ENCODE measurements around the gene MAD1L1.

MAD1L1 gene

DNA sequence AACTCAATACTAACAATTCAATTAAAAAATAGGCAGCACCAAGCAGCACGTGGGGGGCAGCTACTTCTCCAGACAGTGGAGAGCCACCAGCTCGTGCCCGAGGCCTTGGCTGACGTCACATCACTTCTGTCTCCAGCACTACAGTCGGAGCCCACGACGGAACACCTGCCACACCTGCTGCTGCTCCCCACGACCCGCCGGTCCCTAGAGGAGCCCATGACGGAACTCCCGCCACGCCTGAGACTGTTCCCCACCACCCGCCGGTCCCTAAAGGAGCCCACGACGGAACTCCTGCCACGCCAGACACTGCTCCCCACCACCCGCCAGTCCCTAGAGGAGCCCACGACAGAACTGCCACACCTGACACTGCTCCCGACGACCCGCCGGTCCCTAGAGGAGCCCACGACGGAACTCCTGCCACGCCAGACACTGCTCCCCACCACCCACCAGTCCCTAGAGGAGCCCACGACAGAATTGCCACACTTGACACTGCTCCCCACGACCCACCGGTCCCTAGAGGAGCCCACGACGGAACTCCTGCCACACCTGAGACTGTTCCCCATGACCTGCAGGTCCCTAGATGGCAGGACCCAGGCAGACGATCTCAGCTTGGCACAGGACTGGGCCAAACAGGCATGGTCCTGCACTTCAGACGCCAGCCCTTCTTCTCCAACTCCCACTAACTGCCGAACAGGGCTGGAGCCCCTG lies 304.7 kb downstream of the MAD1L1 start:
- no peak for DNase-seq (ENCODE audit: low read depth, low spot score)

DNA sequence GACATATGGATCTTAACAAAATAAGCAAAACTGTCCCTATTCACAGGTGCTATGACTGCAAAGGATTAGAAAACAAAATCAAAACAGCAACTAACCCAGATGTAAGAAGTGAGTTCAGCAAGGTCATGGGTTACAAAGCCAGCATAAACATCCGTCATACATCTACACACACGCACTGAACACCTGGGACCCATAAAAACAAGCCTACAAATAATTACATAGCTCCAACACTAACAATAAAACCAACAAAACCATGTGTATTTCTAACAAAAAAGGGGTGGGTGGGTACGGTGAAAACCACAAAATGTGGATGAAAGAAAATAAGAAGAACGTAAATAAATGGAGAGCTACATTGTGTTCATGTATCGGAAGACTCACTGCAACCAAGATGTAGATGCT lies 305.8 kb downstream of the MAD1L1 start:
- H3K4me3 ChIP-seq (ENCODE audit: low read length) = no peak overlapping the region
- peak; percentile 30 for DNase-seq (ENCODE audit: low read depth, low spot score)

More for the DNA sequence above, 304.7 kb downstream of the MAD1L1 start:
- H3K4me3 ChIP-seq (ENCODE audit: low read length) = no peak overlapping the region

DNA sequence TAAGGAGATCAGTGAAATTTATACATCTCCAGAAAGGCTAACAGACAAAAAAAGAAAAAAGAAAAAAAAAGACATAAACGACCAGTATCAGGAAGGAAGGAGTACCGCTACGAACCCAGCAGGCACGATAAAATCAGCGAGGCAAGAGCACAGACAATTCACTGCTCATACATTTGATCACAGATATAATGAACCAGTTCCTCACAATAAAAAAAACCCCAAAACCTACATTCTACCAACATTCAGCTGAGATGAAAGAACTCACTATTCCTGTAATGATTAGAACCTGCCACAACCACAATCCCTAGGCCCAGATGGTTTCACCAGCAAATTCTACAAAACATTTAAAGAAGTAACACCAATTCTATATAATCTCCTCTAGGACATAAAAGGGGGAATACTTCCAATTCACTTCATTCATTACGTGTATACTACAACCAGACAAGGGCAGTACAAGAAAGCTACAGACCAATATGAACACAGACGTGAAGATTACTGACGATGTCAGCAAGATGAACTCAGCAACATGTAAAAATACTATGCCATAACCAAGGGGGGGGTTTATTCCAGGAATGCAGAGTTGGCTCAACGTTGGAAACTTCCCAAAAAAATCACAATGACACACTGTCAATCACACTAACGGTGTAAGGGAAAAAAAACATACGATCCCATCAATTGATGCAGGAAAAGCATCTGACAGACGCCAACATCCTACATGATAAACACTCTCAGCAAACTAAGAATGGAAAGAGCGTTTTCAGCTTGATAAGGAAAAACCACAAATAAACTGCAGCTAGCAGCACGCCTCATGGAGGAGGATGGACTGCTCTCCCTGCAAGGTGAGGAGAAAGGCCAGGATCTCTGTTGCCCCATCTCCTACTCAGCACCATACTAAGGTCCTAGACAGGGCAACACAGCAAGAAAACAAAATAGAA lies 306.5 kb downstream of the MAD1L1 start:
- peak; percentile 92 for DNase-seq (ENCODE audit: low read depth, low spot score)
- H3K4me3 ChIP-seq (ENCODE audit: low read length) = no peak overlapping the region; the same call in 1 of the 2 replicates

DNA sequence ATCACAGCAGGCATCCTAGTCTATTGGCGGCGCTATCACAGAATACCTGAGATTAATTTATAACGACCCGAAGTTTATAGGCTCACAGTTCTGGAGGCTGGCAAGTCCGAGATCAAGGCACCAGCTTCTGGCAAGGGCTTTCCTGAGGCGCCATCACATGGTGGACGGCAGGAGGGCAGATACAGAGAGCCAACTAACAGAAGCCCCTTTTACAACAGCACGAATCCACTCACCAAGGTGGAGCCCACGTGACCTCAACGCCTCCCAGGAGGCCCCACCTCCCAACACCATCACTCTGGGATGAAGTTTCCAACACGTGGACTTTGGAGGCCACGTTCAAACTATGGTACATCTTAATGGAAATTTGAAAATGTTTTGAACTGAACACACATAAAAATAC lies 307.4 kb downstream of the MAD1L1 start:
- DNase-seq (ENCODE audit: low read depth, low spot score) = no peak
- H3K4me3 ChIP-seq (ENCODE audit: low read length) = no peak overlapping the region; the same call in 1 of the 2 replicates

DNA sequence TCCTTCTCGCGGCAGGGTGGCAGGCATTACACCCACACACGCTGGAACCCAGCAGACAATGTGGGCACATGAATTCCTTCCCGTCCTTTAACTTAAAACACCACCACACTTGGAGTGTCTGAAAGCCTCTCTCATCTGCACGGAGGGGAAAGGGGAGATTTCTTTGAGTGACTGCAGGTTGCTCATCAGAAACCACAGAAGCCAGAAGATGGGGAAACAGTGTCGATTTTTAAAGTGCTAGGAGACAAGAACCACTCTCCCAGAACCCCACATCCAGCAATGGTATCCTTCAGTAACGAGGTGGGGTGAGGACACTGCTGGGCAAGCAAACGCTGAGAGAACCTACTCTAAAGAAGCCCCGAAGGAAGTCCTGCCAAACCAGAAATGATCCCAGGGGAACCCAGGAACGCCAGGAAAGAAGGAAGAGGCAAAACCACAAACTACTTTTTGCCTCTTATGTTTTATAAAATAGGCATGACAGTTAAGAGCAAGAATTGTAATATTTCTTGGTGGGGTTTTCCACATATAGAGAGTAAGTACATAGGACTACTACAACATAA lies 308.4 kb downstream of the MAD1L1 start:
- no peak overlapping the region for H3K4me3 ChIP-seq (ENCODE audit: low read length)
- peak; percentile 51 for DNase-seq (ENCODE audit: low read depth, low spot score)

DNA sequence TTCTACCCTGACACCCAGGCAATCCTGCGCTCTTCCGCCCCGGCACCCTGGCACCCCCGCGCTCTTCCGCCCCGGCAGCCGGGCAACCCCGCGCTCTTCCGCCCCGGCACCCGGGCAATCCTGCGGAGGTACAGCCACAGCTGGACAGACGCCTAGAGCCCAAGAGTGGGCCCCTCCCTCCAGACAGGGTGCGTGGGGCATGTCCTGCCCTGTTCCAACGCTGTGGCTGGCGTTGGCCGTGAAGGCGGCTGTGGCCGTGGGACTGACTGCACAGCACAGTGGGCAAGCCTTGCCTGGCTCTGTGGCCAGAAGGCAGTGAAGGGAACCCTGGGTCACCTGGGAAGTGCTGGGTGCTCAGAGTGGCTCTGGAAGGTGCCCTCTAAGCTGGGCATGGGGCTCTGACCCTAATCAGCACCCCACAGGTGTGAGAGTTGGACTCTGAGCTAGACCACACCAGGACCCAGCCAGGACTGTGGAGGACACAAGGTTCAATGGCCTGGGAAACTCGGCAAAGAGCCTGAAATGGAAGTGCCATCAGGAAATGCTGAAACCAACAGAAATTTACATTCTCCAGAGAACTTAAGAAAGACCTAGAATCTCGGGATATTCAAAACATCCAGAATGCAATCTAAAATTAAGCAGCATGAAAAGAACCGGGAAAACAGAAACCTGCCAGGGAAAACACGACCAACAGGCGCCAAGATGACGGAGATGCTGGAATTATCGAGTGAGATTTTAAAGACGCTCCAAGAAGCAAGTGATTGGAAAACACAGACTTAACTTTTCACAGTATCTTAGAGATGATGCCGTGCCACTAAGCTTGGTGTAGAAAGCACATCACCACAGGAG lies 309.1 kb downstream of the MAD1L1 start:
- no peak overlapping the region for H3K4me3 ChIP-seq (ENCODE audit: low read length)
- no peak for DNase-seq (ENCODE audit: low read depth, low spot score)

DNA sequence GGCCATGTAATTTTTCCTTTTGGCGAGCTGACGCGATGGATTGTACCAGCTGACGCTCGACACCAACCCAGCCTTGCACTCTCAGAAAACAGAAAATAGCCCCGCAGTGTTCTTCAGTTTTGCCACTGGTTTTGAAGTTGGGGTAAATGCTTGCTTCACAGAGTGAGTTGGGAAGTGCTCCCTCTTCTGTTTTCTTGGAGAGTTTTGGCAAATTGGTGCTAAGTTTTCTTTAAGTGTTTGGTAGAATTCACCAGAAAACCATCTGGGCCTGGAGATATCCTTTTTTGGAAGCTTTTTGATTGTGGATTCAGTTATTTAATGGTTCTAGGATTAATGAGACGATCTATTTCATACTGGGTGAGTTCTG lies 309.9 kb downstream of the MAD1L1 start:
- DNase-seq (ENCODE audit: low read depth, low spot score) = no peak
- H3K4me3 ChIP-seq (ENCODE audit: low read length) = no peak overlapping the region

DNA sequence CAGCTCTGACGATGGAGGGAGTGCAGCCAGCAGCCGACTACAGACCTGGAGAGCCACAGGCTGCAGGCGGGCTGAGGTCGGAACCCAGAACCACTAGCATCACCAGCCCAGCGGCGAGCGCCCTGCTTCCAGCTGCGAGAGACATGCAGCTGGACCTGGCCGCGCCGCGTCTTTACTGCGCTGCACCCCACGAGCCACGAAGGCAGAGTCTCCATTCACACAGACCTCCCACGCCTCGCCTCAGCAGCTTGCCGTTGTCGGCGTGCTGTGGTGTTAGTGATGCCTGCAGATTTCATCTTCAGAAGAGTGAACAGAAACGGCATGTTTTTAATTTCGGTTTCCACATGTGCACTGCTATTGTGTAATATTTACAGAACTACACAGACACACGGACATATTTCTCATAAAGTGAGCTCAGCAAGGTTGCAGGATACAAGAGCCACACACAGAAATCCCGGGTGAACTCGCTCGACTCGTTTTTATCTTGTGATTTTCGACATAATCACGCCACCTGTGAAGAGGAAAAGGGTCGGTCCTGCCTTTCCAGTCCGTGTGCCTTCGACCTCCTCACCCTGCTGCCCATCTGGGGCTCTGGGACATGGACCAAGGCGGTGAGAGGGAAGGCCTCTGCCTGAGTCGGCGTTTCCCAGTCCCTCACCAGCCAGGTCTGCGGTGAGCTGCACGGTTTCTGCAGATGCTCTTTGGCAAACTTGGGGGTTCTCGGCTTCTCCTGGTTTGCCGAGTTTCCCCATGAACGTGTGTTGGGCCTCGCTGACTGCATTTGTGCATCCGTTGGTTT lies 310.5 kb downstream of the MAD1L1 start:
- no peak for DNase-seq (ENCODE audit: low read depth, low spot score)
- no peak overlapping the region for H3K4me3 ChIP-seq (ENCODE audit: low read length)

DNA sequence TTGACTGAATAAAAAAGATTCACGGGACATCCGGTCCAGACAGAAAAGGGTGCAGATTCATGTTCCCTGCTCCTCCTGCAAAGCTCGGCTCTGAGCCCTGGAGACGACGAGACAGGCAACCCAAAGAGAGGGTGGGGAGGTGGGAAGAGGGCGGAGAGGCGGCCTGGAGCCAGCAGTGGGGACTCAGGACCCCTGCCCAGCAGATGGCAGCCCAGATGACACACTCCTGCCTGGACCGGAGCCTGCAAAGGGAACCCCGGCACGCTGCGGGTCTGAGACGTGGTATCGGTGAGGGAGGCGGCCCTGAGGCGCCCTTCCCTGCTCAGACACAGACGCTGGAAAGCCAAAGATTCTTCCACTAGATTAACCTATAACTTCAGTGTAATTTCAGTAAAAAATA lies 311.9 kb downstream of the MAD1L1 start:
- no peak for DNase-seq (ENCODE audit: low read depth, low spot score)
- no peak overlapping the region for H3K4me3 ChIP-seq (ENCODE audit: low read length)

DNA sequence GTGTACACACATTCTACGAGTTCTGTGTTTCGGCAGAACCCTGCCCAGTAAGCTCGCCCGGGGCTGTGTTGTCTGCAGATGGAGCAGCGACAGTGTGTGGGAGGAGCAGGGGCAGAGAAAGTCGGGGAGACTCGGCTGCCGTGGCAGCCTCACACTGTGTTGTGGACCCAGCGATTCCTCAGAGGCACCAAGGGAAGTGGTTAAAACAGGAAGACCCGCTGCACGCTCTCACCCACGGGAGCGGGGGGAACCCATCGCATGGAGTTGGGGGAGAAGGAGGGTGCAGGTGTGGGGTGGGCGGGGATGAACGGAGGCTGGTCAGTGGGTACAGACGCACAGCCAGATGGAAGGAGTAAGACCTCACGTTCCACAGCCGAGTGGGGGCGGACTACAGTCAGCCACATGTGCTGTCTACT lies 312.5 kb downstream of the MAD1L1 start:
- H3K4me3 ChIP-seq (ENCODE audit: low read length) = peak overlapping the region; percentile 25
- peak; percentile 52 for DNase-seq (ENCODE audit: low read depth, low spot score)

DNA sequence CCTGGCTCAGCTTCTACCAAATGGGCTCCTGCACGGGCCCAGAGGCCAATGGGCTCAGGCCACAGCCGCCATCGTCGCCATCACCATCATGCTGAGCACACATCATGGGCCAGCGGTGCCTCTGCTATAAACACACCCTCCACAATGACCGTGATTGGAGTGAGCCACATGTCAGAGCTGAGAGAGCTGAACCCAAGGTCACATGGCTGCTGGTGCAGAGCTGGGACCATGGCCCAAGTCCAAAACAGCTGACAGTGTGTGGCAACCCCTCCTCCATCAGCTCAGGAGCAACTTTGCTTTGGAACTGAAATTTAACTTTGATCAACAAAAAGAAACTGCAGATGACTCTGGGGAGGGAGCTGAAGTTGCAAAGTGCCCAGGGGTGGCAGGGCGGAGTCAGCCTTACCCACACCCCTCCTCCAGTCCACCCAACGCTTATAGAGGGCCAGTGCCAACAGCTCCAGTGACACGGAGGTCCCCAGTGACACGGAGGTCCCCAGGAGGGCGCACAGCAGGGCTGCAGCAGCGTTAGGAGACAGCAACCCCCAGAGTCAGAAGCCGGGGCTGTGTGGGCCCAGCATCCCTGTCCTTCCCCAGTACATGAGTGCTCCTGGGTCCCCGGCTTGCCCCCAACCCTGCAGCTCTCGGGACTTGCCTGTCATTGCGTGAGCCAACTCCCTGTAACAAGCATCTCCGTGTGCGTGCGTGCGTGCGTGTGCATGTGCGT lies 313.0 kb downstream of the MAD1L1 start:
- DNase-seq (ENCODE audit: low read depth, low spot score) = no peak
- H3K4me3 ChIP-seq (ENCODE audit: low read length) = peak overlapping the region; percentile 25

DNA sequence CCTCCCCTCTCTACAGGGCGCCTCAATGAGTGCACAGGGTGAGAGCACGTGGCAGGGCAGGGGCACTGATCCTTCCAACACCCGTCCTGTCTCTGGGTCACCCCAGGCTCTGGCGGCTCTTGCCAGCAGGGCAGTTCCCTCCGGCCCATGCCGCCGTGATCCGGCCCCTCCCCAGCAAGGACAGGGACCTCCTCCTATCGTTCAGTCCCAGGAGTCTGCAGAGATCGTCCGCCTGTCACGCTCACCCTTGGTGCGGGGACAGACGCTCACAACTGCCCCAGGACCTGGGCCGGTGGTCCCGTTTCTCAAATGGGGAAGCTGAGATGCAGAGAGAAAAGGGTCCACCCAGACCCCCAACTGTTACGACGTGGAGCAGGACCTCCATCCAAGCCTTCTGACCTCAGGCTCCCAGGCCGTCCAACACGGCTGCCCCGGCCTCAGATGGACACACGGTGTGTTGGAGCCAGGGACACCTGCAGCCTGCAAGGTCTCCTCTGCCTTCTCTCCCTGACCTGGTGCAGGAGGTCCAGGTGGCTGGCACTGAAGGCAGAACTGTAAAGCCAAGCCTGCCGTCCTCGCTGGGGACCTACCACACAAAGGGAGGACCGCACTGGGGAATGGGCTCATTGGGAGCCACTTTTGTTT lies 313.7 kb downstream of the MAD1L1 start:
- H3K4me3 ChIP-seq (ENCODE audit: low read length) = no peak overlapping the region
- no peak for DNase-seq (ENCODE audit: low read depth, low spot score)

DNA sequence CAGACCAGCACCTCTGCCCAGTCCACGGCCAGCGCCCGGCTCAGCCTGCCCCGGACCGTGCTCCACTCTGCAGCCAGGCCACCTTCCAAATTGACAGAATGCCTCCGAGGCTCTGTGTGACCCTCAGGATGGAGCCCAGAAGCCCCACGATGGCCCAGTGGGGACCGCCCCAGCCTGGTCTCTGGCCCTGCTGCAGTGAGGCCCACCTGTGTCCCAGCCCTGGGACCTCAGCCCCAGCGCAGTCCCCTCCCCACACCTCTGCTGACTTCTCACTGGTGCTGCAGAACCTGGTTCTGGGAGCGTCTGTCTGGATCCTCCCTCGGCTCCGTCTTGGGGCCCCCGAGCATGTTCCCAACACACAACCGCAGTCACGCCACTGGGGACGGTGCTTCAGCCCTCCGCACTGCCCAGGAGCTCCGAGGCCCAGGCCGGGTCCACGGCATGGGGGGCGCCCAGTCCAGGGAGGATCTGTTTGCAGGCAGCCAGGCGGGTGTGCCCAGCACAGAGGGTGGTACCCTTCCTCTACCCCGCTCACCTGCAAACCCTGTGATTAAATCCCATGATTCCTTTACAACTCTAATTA lies 314.6 kb downstream of the MAD1L1 start:
- no peak for DNase-seq (ENCODE audit: low read depth, low spot score)
- H3K4me3 ChIP-seq (ENCODE audit: low read length) = no peak overlapping the region

DNA sequence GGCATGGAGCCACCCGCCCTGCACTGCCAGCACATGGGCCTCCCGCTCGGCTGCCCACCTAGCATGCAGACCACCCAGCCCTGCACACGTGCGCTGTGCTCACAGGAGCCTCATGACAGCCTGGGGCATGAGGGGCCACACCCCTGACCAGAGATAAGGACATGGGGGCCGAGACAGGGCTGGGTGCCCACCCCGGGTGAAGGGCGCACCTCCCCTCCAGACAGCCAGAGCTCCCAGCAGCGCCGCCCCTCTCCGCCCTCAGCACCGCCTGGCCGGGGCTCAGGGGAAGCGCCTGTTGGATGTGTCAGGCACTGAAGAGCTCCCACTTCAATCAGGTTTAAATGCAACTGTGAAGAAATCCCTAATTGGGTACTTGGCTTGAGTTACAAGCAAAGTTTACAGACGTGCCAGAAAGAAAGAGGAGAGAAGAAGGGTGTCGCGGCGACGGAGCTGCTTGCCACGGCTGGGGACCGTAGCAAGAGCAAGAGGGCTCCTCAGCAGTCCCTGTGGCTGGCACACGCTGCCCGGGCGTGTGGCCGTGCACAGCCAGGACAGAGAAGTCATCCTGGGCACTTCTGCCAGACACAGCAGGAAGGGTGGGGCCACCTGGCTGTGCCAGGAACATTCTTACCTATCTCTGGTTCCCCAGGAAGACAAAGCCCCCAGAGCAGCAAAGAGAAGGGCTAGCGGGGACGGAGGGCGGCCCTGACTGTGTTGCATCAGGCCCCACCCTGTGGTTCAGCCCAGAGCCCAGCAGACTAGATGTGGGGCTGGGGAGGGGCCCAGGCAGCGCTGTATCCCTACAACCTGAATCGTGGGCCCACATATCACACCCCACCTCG lies 315.3 kb downstream of the MAD1L1 start:
- DNase-seq (ENCODE audit: low read depth, low spot score) = no peak
- no peak overlapping the region for H3K4me3 ChIP-seq (ENCODE audit: low read length)

DNA sequence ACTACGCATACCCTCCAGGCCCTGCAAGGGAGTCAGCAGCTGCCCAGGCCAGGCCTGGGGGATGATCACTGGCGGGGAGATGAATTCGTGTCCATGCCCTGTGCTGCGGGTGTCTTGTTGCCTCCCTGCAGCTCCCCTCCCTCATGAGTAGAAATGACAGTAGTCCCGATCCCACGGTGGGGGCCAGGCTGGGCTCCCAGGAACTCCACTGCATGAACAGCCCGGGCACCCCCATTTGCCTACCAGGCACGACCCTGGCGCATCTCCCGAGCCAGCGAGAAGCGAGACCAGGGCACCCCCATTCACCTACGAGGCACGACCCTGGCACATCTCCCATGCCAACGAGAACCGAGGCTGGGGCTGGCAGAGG lies 316.2 kb downstream of the MAD1L1 start:
- DNase-seq (ENCODE audit: low read depth, low spot score) = no peak
- H3K4me3 ChIP-seq (ENCODE audit: low read length) = no peak overlapping the region

DNA sequence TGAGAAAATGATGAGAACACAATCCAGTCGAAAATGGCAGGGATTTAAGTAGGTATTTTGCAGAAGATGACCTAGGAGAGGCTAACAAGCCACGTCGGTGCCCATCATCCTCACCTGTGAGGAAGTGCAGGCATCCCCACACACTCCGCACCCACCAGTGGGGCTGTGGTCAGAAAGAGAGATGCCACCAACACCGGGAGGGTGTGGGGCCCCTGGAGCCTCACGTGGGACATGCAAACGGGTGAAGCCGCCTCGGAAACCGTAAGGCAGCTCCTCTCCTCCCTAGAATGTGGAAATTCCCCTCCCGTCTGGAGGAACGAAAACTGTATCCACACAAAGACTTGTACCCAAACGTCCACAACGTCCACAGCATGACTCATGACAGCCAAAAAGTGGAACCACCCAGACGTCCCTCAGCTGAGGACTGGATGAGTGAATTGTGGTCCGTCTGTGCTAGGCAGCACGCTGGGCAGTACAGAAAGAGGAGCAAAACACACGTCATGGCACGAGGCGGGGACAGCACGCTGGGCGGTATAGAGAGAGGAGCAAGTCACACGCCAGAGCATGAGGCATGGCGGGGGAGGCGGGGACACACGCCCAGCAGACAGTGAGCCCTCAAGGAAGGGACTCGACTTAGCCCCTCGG lies 316.7 kb downstream of the MAD1L1 start:
- no peak for DNase-seq (ENCODE audit: low read depth, low spot score)
- H3K4me3 ChIP-seq (ENCODE audit: low read length) = no peak overlapping the region
